ENCODE data around the gene C19orf81. TPM values are rescaled to one million over a fixed set of nuclear protein-coding genes. Genes with fewer than 3 reads are reported as not detected.

Gene C19orf81
- total and polyA plus RNA-seq, 8 donors, result 2.2 TPM; not detected in 7

GRCh38 chr19:50666346-50667176 is 17.3 kb downstream of the C19orf81 start:
- Histone ChIP-seq H3K4me1 (no peaks in the 10 kb centered on the region), H3K27me3 (peaks cover 46 to 98% of the 10 kb centered on the region in 2 donors), H3K36me3 (no peaks in the 10 kb centered on the region), H3K27ac (no peak overlapping the region), H3K4me3 (no peak overlapping the region), H3K9me3 (no peaks in the 10 kb centered on the region)
- intact Hi-C loops (cut with DNase I), result no loop called here
- DNase-seq (peak in 1 of 4 donors; percentile 71), ATAC-seq (no peak)
- TF ChIP-seq CTCF (IDR thresholded peaks at IDR 0.05), result no peak

DNA sequence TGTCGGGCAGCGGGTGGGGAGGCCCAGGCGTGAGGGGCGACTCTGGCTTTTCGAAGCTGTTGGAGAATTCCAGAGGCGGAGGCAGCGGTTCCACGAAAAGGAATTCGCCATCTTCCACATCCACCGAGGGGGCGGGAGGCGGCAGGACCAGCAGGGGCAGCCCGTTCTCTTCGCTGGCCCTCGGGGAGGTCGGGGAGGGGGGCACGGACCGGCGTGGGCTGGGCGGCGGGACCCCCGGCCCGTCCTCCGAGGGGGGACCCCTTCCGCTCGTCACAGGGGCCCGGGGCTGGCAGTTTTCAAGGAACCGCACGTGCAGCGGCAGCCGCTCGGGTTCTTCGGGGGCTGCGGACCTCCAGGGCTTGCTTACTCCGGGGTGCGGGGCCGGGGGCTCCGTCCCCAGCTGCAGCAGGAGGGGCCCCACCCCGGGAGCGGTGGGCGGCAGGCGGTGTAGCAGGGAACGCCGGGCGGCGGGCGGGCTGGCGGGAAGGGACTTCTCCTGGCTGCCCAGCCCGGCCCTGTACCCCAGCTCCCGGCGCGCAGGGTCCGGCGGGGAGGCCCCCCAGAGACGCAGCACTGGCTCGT is 18.0 kb downstream of the C19orf81 start:
- Histone ChIP-seq H3K9me3 (no peaks in the 10 kb centered on the region), H3K4me3 (no peak overlapping the region), H3K27me3 (peaks cover 48 to 98% of the 10 kb centered on the region in 2 donors), H3K36me3 (no peaks in the 10 kb centered on the region), H3K4me1 (no peaks in the 10 kb centered on the region), H3K27ac (no peak overlapping the region)
- no peak for ATAC-seq
- intact Hi-C loops (cut with DNase I), result no loop called here
- DNase-seq, result no peak
- TF ChIP-seq CTCF (IDR thresholded peaks at IDR 0.05), result no peak

- intact Hi-C loops (cut with DNase I), result no loop called here
- peaks cover 48 to 99% of the 10 kb centered on the region in 2 donors for H3K27me3 ChIP-seq
- no peak for ATAC-seq
Observed at GRCh38 chr19:50667759-50668231, 18.6 kb downstream of the C19orf81 start.

GRCh38 chr19:50668416-50668815 is 19.2 kb downstream of the C19orf81 start:
- Histone ChIP-seq H3K36me3 (no peaks in the 10 kb centered on the region), H3K4me1 (no peaks in the 10 kb centered on the region), H3K27me3 (peaks cover 48 to 99% of the 10 kb centered on the region in 2 donors), H3K4me3 (no peak overlapping the region), H3K27ac (no peak overlapping the region), H3K9me3 (no peaks in the 10 kb centered on the region)
- DNase-seq, result no peak
- TF ChIP-seq CTCF (IDR thresholded peaks at IDR 0.05), result no peak
- no peak for ATAC-seq
- intact Hi-C loops (cut with DNase I), result no loop called here

More at GRCh38 chr19:50667759-50668231, 18.6 kb downstream of the C19orf81 start:
- no peak for TF ChIP-seq CTCF (IDR thresholded peaks at IDR 0.05)
- no peaks in the 10 kb centered on the region for H3K9me3 ChIP-seq
- H3K4me3 ChIP-seq, result no peak overlapping the region
- no peaks in the 10 kb centered on the region for H3K36me3 ChIP-seq
- no peak overlapping the region for H3K27ac ChIP-seq
- no peak for DNase-seq
- H3K4me1 ChIP-seq, result no peaks in the 10 kb centered on the region

- intact Hi-C loops (cut with DNase I), result no loop called here
- no peak for ATAC-seq
- H3K27me3 ChIP-seq, result peaks cover 48 to 100% of the 10 kb centered on the region in 2 donors
- no peak overlapping the region for H3K27ac ChIP-seq
- TF ChIP-seq CTCF (IDR thresholded peaks at IDR 0.05), result no peak
- no peaks in the 10 kb centered on the region for H3K4me1 ChIP-seq
- H3K36me3 ChIP-seq, result no peaks in the 10 kb centered on the region
- no peaks in the 10 kb centered on the region for H3K9me3 ChIP-seq
- no peak overlapping the region for H3K4me3 ChIP-seq
- DNase-seq, result no peak
Observed at GRCh38 chr19:50668879-50669278, 19.6 kb downstream of the C19orf81 start.

All from left lung (tissue), 10 donors.